H9 (cell line): ENCODE data around the gene MTOR. TPM values are rescaled to one million over a fixed set of nuclear protein-coding genes. Genes with fewer than 3 reads are reported as not detected.

Experiments used
- DNase-seq: peaks from one replicate; pipeline ENCODE4 v3.0.0-alpha.2; 2017
- H2AFZ ChIP-seq: one replicate; pipeline ENCODE4 v1.6.1; 2013; ENCODE audit warnings: mild to moderate bottlenecking, low read length, control low read depth, moderate library complexity
- H2AK5ac ChIP-seq: 2 replicates; pipeline ENCODE4 v1.6.1; 2013; ENCODE audit warnings: low read length, control low read depth, mixed read lengths; ENCODE audit not compliant: insufficient read length
- H2BK120ac ChIP-seq: one replicate; pipeline ENCODE4 v1.6.1; 2013; ENCODE audit warnings: low read depth, mild to moderate bottlenecking, low read length, control low read depth, inconsistent platforms; ENCODE audit not compliant: poor library complexity, severe bottlenecking
- H2BK12ac ChIP-seq: 2 replicates; pipeline ENCODE4 v1.6.1; 2013; ENCODE audit warnings: low read length, control low read depth, mixed read lengths, low read depth; ENCODE audit not compliant: insufficient read length
- H2BK15ac ChIP-seq: 2 replicates; pipeline ENCODE4 v1.6.1; 2013; ENCODE audit warnings: low read depth, low read length, control low read depth
- H2BK20ac ChIP-seq: one replicate; pipeline ENCODE4 v1.6.1; 2013; ENCODE audit warnings: low read depth, mild to moderate bottlenecking, low read length, control low read depth, inconsistent platforms; ENCODE audit not compliant: poor library complexity, severe bottlenecking
- H2BK5ac ChIP-seq: 2 replicates; pipeline ENCODE4 v1.6.1; 2013; ENCODE audit warnings: low read length, control low read depth, mixed read lengths; ENCODE audit not compliant: insufficient read length
- H3K14ac ChIP-seq: 2 replicates; pipeline ENCODE4 v1.6.1; 2013; ENCODE audit warnings: low read length, control low read depth; ENCODE audit not compliant: insufficient read depth
- H3K18ac ChIP-seq: 2 replicates; pipeline ENCODE4 v1.6.1; 2013; ENCODE audit warnings: low read depth, mild to moderate bottlenecking, mixed read lengths, low read length, control low read depth; ENCODE audit not compliant: insufficient read length
- H3K23ac ChIP-seq: 2 replicates; pipeline ENCODE4 v1.6.1; 2013; ENCODE audit warnings: low read length, control low read depth, mixed read lengths, low read depth; ENCODE audit not compliant: insufficient read length
- H3K23me2 ChIP-seq: 2 replicates; pipeline ENCODE4 v1.6.1; 2013; ENCODE audit warnings: low read depth, mild to moderate bottlenecking, mixed read lengths, low read length, control low read depth; ENCODE audit not compliant: insufficient read length, poor library complexity, severe bottlenecking
- H3K27ac ChIP-seq: 2 replicates; pipeline ENCODE4 v1.5.1; 2013; ENCODE audit warnings: low read length, control low read depth, mixed read lengths, low read depth; ENCODE audit not compliant: insufficient read length
- H3K27me3 ChIP-seq: 2 replicates; pipeline ENCODE4 v1.6.1; 2013; ENCODE audit warnings: low read length, control low read depth, inconsistent platforms; ENCODE audit not compliant: insufficient read depth
- H3K4ac ChIP-seq: 2 replicates; pipeline ENCODE4 v1.6.1; 2013; ENCODE audit warnings: low read depth, mild to moderate bottlenecking, control low read depth, inconsistent platforms, low read length, moderate library complexity
- H3K4me1 ChIP-seq: 2 replicates; pipeline ENCODE4 v1.6.1; 2013; ENCODE audit warnings: low read length, control low read depth, inconsistent platforms; ENCODE audit not compliant: insufficient read depth
- H3K4me2 ChIP-seq: 2 replicates; pipeline ENCODE4 v1.6.1; 2013; ENCODE audit warnings: low read length, control low read depth, mixed read lengths; ENCODE audit not compliant: insufficient read length, insufficient read depth
- H3K56ac ChIP-seq: 2 replicates; pipeline ENCODE4 v1.6.1; 2013; ENCODE audit warnings: low read depth, mild to moderate bottlenecking, mixed read lengths, low read length, control low read depth; ENCODE audit not compliant: insufficient read length
- H3K79me1 ChIP-seq: 2 replicates; pipeline ENCODE4 v1.6.1; 2013; ENCODE audit warnings: low read depth, mild to moderate bottlenecking, moderate library complexity, low read length, control low read depth, inconsistent platforms; ENCODE audit not compliant: insufficient read depth, poor library complexity, severe bottlenecking
- H3K79me2 ChIP-seq: 2 replicates; pipeline ENCODE4 v1.6.1; 2013; ENCODE audit warnings: low read length, control low read depth, inconsistent platforms; ENCODE audit not compliant: insufficient read depth
- H3K9ac ChIP-seq: 2 replicates; pipeline ENCODE4 v1.6.1; 2013; ENCODE audit warnings: low read length, control low read depth, mixed read lengths; ENCODE audit not compliant: insufficient read length; ENCODE audit errors: extremely low read depth
- H3K9me3 ChIP-seq: one replicate; pipeline ENCODE4 v1.6.1; 2013; ENCODE audit warnings: low read depth, low read length, inconsistent platforms; ENCODE audit not compliant: control insufficient read depth
- H3T11ph ChIP-seq: one replicate; pipeline ENCODE4 v1.6.1; 2013; ENCODE audit warnings: mild to moderate bottlenecking, low read length, control low read depth, inconsistent platforms
- H4K20me1 ChIP-seq: one replicate; pipeline ENCODE4 v1.6.1; 2013; ENCODE audit not compliant: control insufficient read depth, insufficient read length, insufficient read depth
- H4K5ac ChIP-seq: 2 replicates; pipeline ENCODE4 v1.6.1; 2013; ENCODE audit warnings: low read depth, mild to moderate bottlenecking, mixed read lengths, low read length, control low read depth; ENCODE audit not compliant: insufficient read length
- H4K8ac ChIP-seq: replicated peaks from 2 replicates; pipeline ENCODE4 v1.6.1; 2013; ENCODE audit warnings: low read length, control low read depth, mixed read lengths, low read depth; ENCODE audit not compliant: insufficient read length
- H4K91ac ChIP-seq: 2 replicates; pipeline ENCODE4 v1.6.1; 2013; ENCODE audit warnings: low read depth, mild to moderate bottlenecking, moderate library complexity, mixed read lengths, low read length, control low read depth; ENCODE audit not compliant: insufficient read length
- H3K27ac Mint-ChIP-seq, 3 experiments: 2 replicates in 2 of 3; 3 replicates in 1 of 3; pipeline ENCODE4 v1.8.0; 2020 to 2021; ENCODE audit warnings: mixed read lengths in 3 of 3, mild to moderate bottlenecking in 1 of 3, moderate library complexity in 1 of 3
- H3K27me3 Mint-ChIP-seq: 2 replicates; pipeline ENCODE4 v1.8.0; 2021; ENCODE audit warnings: low read depth, mild to moderate bottlenecking, moderate library complexity, mixed read lengths
- H3K36me3 Mint-ChIP-seq, 3 experiments: 2 replicates in 2 of 3; 3 replicates in 1 of 3; pipeline ENCODE4 v1.8.0; 2020 to 2021; ENCODE audit warnings: low read depth in 3 of 3, mixed read lengths in 3 of 3; ENCODE audit not compliant: insufficient read depth in 1 of 3
- H3K4me1 Mint-ChIP-seq, 2 experiments: 2 replicates each; pipeline ENCODE4 v1.8.0; 2020; ENCODE audit warnings: mixed read lengths in 2 of 2
- H3K4me3 Mint-ChIP-seq, 2 experiments: 2 replicates in 1 of 2; 3 replicates in 1 of 2; pipeline ENCODE4 v1.8.0; 2020 to 2021; ENCODE audit warnings: mild to moderate bottlenecking in 2 of 2, mixed read lengths in 2 of 2, moderate library complexity in 1 of 2
- H3K9me3 Mint-ChIP-seq, 2 experiments: 2 replicates in 1 of 2; 3 replicates in 1 of 2; pipeline ENCODE4 v1.8.0; 2020; ENCODE audit warnings: mild to moderate bottlenecking in 2 of 2, mixed read lengths in 2 of 2, moderate library complexity in 1 of 2
- WGBS: extraction: QIAGEN DNeasy Blood & Tissue Kit; methylation state at CpG from one replicate; pipeline ENCODE4 v1.1.7; 2013; ENCODE audit warnings: missing lambda C conversion rate, low lambda C conversion rate, mixed read lengths; ENCODE audit not compliant: insufficient read length; ENCODE audit errors: extremely low coverage; 5-methylcytosine and 5-hydroxymethylcytosine counted together
- total RNA-seq: library from RNA; stranded (reverse); gene quantifications from 2 replicates; pipeline ENCODE4 v1.2.1, GENCODE V29; 2021
- TF ChIP-seq, protein P1 (sequence below): fragments of 200-600 bp; sonication (generic); conservative IDR thresholded peaks from 3 replicates; pipeline ENCODE4 v1.8.0; 2021; ENCODE audit warnings: antibody characterized with exemption, mild to moderate bottlenecking

The MTOR gene
- total RNA-seq, 1 experiment from 2014 or later, result 67.5 TPM

DNA sequence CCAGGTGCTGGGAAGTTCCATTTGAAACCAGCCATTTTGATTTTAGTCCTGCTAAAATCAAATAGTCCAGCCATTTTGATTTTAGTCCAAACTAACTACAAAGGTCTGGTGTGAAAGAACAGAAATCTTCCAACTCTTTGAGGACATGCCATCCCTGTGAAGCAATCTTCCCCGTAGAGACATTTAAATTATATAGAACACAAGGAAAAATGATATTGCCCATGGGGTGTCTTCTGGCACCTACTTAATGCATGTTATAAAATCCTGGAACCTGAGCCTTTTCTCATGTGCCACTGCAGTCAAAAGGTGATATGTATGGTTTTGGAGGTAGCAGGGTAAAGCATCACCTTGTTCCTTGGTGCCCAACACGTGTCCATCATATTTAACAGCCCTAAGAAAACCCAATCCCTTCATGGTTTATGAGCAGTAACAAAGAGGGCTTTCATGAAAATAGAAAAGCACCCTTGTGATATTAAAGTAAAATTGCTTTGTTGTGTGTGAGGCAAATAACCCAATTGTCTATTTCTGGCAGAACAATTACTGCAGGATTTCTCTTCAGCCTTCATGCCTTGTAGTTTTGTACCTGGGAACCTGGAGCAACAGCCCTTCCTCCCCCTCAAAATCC, 46.9 kb downstream of the MTOR start:
- H3K36me3 Mint-ChIP-seq, result peaks cover 27 to 86% (median 79%) of the 10 kb centered on the region in 3 experiments; a peak in 6 of 7 replicates

More for the DNA sequence above, 46.9 kb downstream of the MTOR start:
- Mint-ChIP-seq H3K9me3 (no peaks in the 10 kb centered on the region), H3K4me3 (no peak overlapping the region), H3K27ac (no peak overlapping the region), H3K4me1 (no peaks in the 10 kb centered on the region), H3K27me3 (no peaks in the 10 kb centered on the region)
- no CpG with 5 or more reads among the region's 2 CpGs for WGBS
- Histone ChIP-seq H4K91ac (no peak overlapping the region), H2BK20ac (no peak overlapping the region), H2AK5ac (no peak overlapping the region), H3K9me3 (no peaks in the 10 kb centered on the region), H3K14ac (no peak overlapping the region), H3K23ac (no peak overlapping the region), H3K27me3 (no peaks in the 10 kb centered on the region), H3K79me2 (no peaks in the 10 kb centered on the region), H3K18ac (no peak overlapping the region), H3K56ac (no peak overlapping the region), H2AFZ (no peak overlapping the region), H3T11ph (no peak overlapping the region), H3K23me2 (no peaks in the 10 kb centered on the region), H4K5ac (no peak overlapping the region), H2BK12ac (no peak overlapping the region), H3K4me2 (no peak overlapping the region), H4K20me1 (no peaks in the 10 kb centered on the region), H3K4ac (no peak overlapping the region), H4K8ac (no peak overlapping the region), H3K79me1 (no peaks in the 10 kb centered on the region), H3K4me1 (no peaks in the 10 kb centered on the region), H3K9ac (no peak overlapping the region), H2BK120ac (no peak overlapping the region), H2BK5ac (no peak overlapping the region), H2BK15ac (no peak overlapping the region), H3K27ac (no peak overlapping the region)
- DNase-seq, result no peak
- TF ChIP-seq, protein P1, sequence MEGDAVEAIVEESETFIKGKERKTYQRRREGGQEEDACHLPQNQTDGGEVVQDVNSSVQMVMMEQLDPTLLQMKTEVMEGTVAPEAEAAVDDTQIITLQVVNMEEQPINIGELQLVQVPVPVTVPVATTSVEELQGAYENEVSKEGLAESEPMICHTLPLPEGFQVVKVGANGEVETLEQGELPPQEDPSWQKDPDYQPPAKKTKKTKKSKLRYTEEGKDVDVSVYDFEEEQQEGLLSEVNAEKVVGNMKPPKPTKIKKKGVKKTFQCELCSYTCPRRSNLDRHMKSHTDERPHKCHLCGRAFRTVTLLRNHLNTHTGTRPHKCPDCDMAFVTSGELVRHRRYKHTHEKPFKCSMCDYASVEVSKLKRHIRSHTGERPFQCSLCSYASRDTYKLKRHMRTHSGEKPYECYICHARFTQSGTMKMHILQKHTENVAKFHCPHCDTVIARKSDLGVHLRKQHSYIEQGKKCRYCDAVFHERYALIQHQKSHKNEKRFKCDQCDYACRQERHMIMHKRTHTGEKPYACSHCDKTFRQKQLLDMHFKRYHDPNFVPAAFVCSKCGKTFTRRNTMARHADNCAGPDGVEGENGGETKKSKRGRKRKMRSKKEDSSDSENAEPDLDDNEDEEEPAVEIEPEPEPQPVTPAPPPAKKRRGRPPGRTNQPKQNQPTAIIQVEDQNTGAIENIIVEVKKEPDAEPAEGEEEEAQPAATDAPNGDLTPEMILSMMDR, result no peak
